WTC11 (cell line): Measurements from ENCODE around the gene TNIP1. TPM values are rescaled to one million over a fixed set of nuclear protein-coding genes. Genes with fewer than 3 reads are reported as not detected.

ENCODE experiments used
- ATAC-seq: fragments of 200-7000 bp; cut with Tn5 transposase; 2 replicates; pipeline ENCODE4 v1.10.0; 2021; ENCODE audit warnings: mild to moderate bottlenecking, moderate library complexity
- CTCF ChIA-PET: fragments of 300-600 bp; sonication (Branson Sonifier 250); formaldehyde crosslinking; loops from one replicate; lab custom pipeline; 2021; ENCODE audit warnings: antibody characterized with exemption; lab: Charles Lee
- POLR2A ChIA-PET: fragments of 350-600 bp; sonication (Branson Sonifier 250); formaldehyde crosslinking; loops from one replicate; lab custom pipeline; 2021; ENCODE audit warnings: antibody characterized with exemption; lab: Charles Lee
- DNase-seq: peaks from one replicate; pipeline ENCODE4 v3.0.0; 2021; ENCODE audit warnings: low spot score
- H3K27ac Mint-ChIP-seq: 2 replicates; pipeline ENCODE4 v1.8.0; 2021; ENCODE audit warnings: mixed read lengths
- H3K27me3 Mint-ChIP-seq: 2 replicates; pipeline ENCODE4 v1.8.0; 2021; ENCODE audit warnings: low read depth, mild to moderate bottlenecking, moderate library complexity, mixed read lengths
- H3K36me3 Mint-ChIP-seq: 2 replicates; pipeline ENCODE4 v1.8.0; 2021; ENCODE audit warnings: mixed read lengths
- H3K4me1 Mint-ChIP-seq: 2 replicates; pipeline ENCODE4 v1.8.0; 2022; ENCODE audit warnings: mixed read lengths
- H3K4me3 Mint-ChIP-seq: 2 replicates; pipeline ENCODE4 v1.8.0; 2021; ENCODE audit warnings: mild to moderate bottlenecking, moderate library complexity, mixed read lengths
- H3K9me3 Mint-ChIP-seq: 2 replicates; pipeline ENCODE4 v1.8.0; 2021; ENCODE audit warnings: mixed read lengths
- AFF4 ChIP-seq: sonication (generic); formaldehyde crosslinking; IDR thresholded peaks from 2 replicates; pipeline ENCODE4 v1.8.1; 2023; ENCODE audit warnings: mild to moderate bottlenecking, missing genetic modification reagents, borderline replicate concordance
- ATF1 ChIP-seq: sonication (generic); formaldehyde crosslinking; IDR thresholded peaks from 2 replicates; pipeline ENCODE4 v1.8.1; 2023; ENCODE audit warnings: mild to moderate bottlenecking, moderate library complexity, missing genetic modification reagents
- CREM ChIP-seq: sonication (generic); formaldehyde crosslinking; IDR thresholded peaks from 2 replicates; pipeline ENCODE4 v1.8.1; 2022; ENCODE audit warnings: mild to moderate bottlenecking, missing genetic modification reagents, moderate library complexity
- ERG ChIP-seq: fragments of 250-450 bp; sonication (Bioruptor Pico); IDR thresholded peaks from 2 replicates; pipeline ENCODE4 v1.8.0; 2021; ENCODE audit warnings: mild to moderate bottlenecking
- GABPB1 ChIP-seq: sonication (generic); formaldehyde crosslinking; IDR thresholded peaks from 2 replicates; pipeline ENCODE4 v1.8.1; 2023; ENCODE audit warnings: mild to moderate bottlenecking, missing genetic modification reagents
- JAZF1 ChIP-seq: fragments of 250-450 bp; sonication (Bioruptor Pico); IDR thresholded peaks from 2 replicates; pipeline ENCODE4 v1.9.0; 2021; ENCODE audit warnings: moderate library complexity, mild to moderate bottlenecking, inconsistent platforms
- JUN ChIP-seq: sonication (generic); formaldehyde crosslinking; IDR thresholded peaks from 2 replicates; pipeline ENCODE4 v1.8.0; 2023; ENCODE audit warnings: mild to moderate bottlenecking, missing genetic modification reagents
- MYBL2 ChIP-seq: sonication (generic); formaldehyde crosslinking; IDR thresholded peaks from 2 replicates; pipeline ENCODE4 v1.8.1; 2023; ENCODE audit warnings: mild to moderate bottlenecking, moderate library complexity, missing genetic modification reagents
- NFATC4 ChIP-seq: fragments of 250-450 bp; sonication (Bioruptor Pico); IDR thresholded peaks from 2 replicates; pipeline ENCODE4 v1.9.0; 2021; ENCODE audit warnings: mild to moderate bottlenecking
- PRDM15 ChIP-seq: sonication (generic); formaldehyde crosslinking; IDR thresholded peaks from 2 replicates; pipeline ENCODE4 v1.8.0; 2022; ENCODE audit warnings: missing genetic modification reagents
- PREB ChIP-seq: sonication (generic); formaldehyde crosslinking; IDR thresholded peaks from 2 replicates; pipeline ENCODE4 v1.8.1; 2022; ENCODE audit warnings: mild to moderate bottlenecking, missing genetic modification reagents, moderate library complexity, borderline replicate concordance
- PRRX2 ChIP-seq: fragments of 250-450 bp; sonication (Bioruptor Pico); IDR thresholded peaks from 2 replicates; pipeline ENCODE4 v1.8.0; 2021; ENCODE audit warnings: mild to moderate bottlenecking
- USF1 ChIP-seq: sonication (generic); formaldehyde crosslinking; IDR thresholded peaks from 2 replicates; pipeline ENCODE4 v1.8.0; 2022; ENCODE audit warnings: mild to moderate bottlenecking, missing genetic modification reagents
- ZNF232 ChIP-seq: sonication (generic); formaldehyde crosslinking; IDR thresholded peaks from 2 replicates; pipeline ENCODE4 v1.8.0; 2022; ENCODE audit warnings: mild to moderate bottlenecking, missing genetic modification reagents
- total RNA-seq: library from RNA; stranded (reverse); gene quantifications from 3 replicates; pipeline ENCODE4 v1.2.3, GENCODE V29; 2021
- TF ChIP-seq, protein P1 (sequence below): fragments of 250-450 bp; sonication (Bioruptor Pico); IDR thresholded peaks from 2 replicates; pipeline ENCODE4 v1.9.0; 2021; ENCODE audit warnings: mild to moderate bottlenecking

Gene TNIP1
- total RNA-seq, 1 experiment from 2014 or later: 41.1 TPM

DNA sequence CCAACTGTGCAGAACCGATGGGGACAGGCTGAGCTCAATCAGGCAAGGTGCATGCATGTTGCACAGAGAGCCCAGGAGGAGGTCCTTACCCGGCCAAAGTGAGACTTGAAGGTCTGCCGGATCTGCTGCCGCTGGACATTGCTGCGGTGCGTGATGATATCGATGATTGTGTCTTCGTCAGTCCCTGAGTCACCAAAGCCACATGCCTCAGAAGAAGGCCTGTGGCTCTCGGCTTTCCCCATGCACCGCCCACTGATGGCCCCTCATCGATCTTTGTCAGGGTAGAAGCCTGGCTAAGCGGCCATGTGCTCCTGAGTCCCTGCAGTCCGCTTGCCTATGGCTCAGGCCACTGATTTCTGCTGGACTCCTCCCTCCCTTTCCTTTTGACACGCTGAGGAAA, 42.0 kb upstream of the TNIP1 start (continued):
- no peak for TF ChIP-seq PRDM15
- no peak for TF ChIP-seq JUN (CRISPR knock-in tag)

GRCh38 chr5:151121665-151122064, 40.8 kb upstream of the TNIP1 start:
- Mint-ChIP-seq H3K36me3 (peaks cover 27% of the 10 kb centered on the region), H3K27me3 (no peaks in the 10 kb centered on the region), H3K4me1 (no peaks in the 10 kb centered on the region), H3K4me3 (no peak overlapping the region), H3K9me3 (no peaks in the 10 kb centered on the region), H3K27ac (no peak overlapping the region)
- TF ChIP-seq NFATC4 (CRISPR knock-in tag) (no peak), ERG (no peak), CREM (no peak), PREB (CRISPR knock-in tag) (no peak)
- TF ChIP-seq, protein P1, sequence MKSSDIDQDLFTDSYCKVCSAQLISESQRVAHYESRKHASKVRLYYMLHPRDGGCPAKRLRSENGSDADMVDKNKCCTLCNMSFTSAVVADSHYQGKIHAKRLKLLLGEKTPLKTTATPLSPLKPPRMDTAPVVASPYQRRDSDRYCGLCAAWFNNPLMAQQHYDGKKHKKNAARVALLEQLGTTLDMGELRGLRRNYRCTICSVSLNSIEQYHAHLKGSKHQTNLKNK (CRISPR knock-in tag): no peak
- DNase-seq (no peak), ATAC-seq (no peak)
- POLR2A ChIA-PET: interaction anchor here (0.6 kb wide), 1 partner anchor 28 kb away, joined by 5 read pairs; no protein-coding TSS in a partner anchor
- CTCF ChIA-PET: no interaction called here

DNA sequence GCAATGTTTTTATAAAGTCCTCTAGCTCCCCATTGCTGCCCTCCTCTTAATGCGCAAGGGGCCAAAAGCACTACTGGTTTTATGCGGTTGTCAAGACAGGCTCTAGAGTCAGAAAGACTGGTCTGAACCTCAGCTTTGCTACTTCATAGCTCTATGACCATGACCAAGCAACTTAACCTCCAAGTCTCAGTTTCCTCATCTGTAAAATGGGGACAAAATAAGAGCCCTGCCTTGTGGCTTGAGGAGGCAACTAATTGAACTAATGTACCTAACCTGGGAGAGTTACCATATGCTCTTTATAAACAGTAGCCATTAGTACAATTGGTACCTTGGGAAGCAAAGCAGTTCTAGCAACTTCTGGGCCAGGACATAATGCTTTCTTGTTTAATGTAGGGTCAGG, 40.3 kb upstream of the TNIP1 start:
- Mint-ChIP-seq H3K27me3 (no peaks in the 10 kb centered on the region), H3K4me1 (no peaks in the 10 kb centered on the region), H3K36me3 (peaks cover 29% of the 10 kb centered on the region), H3K27ac (no peak overlapping the region), H3K9me3 (no peaks in the 10 kb centered on the region), H3K4me3 (no peak overlapping the region)
- ATAC-seq (no peak), DNase-seq (no peak)
- CTCF ChIA-PET: no interaction called here
- TF ChIP-seq PRRX2 (CRISPR knock-in tag) (no peak), AFF4 (CRISPR knock-in tag) (no peak), ZNF232 (CRISPR knock-in tag) (no peak), USF1 (no peak), JAZF1 (no peak), ATF1 (CRISPR knock-in tag) (no peak), MYBL2 (CRISPR knock-in tag) (no peak), GABPB1 (CRISPR knock-in tag) (no peak)
- POLR2A ChIA-PET: no interaction called here
